AG04450 (cell line): ENCODE data around the gene TREH. TPM values are rescaled to one million over a fixed set of nuclear protein-coding genes. Genes with fewer than 3 reads are reported as not detected.

Experiments
- CTCF ChIA-PET: fragments of 300-600, 350-600 bp; formaldehyde crosslinking; extraction: SDS; loops from one replicate; lab custom pipeline; 2022; ENCODE audit warnings: antibody characterized with exemption, inconsistent platforms; lab: Charles Lee
- POLR2A ChIA-PET: fragments of 350-600 bp; formaldehyde crosslinking; extraction: SDS; loops from one replicate; lab custom pipeline; 2021; ENCODE audit warnings: antibody characterized with exemption, inconsistent platforms; lab: Yijun Ruan, JAX
- DNase-seq: peaks from one replicate; pipeline ENCODE4 v3.0.0-alpha.2; 2011; ENCODE audit warnings: low read depth, low spot score
- H3K27ac ChIP-seq: one replicate; pipeline ENCODE4 v1.5.1; 2012; ENCODE audit warnings: low read depth, low read length, control low read depth
- H3K27me3 ChIP-seq: one replicate; pipeline ENCODE4 v1.6.0; 2012; ENCODE audit warnings: low read length; ENCODE audit not compliant: control insufficient read depth, insufficient read depth
- H3K4me3 ChIP-seq: 2 replicates; pipeline ENCODE4 v1.5.1; 2011; ENCODE audit warnings: mild to moderate bottlenecking, low read depth, low read length, control low read depth
- H3K9me3 ChIP-seq: 2 replicates; pipeline ENCODE4 v1.5.1; 2012; ENCODE audit warnings: low read length; ENCODE audit not compliant: control insufficient read depth, insufficient read depth
- polyA plus RNA-seq: library from polyadenylated mRNA; depleted of rRNA; stranded (reverse); fragments of >200 nt; gene quantifications from 2 replicates; pipeline ENCODE4 v1.2.3, GENCODE V29; 2011
- TF ChIP-seq, protein P1 (sequence below): IDR thresholded peaks from 2 replicates; pipeline ENCODE4 v1.5.1; 2011; ENCODE audit warnings: low read depth, low read length, control low read depth, inconsistent platforms

TREH gene
- polyA plus RNA-seq, 1 experiment, result not detected

DNA sequence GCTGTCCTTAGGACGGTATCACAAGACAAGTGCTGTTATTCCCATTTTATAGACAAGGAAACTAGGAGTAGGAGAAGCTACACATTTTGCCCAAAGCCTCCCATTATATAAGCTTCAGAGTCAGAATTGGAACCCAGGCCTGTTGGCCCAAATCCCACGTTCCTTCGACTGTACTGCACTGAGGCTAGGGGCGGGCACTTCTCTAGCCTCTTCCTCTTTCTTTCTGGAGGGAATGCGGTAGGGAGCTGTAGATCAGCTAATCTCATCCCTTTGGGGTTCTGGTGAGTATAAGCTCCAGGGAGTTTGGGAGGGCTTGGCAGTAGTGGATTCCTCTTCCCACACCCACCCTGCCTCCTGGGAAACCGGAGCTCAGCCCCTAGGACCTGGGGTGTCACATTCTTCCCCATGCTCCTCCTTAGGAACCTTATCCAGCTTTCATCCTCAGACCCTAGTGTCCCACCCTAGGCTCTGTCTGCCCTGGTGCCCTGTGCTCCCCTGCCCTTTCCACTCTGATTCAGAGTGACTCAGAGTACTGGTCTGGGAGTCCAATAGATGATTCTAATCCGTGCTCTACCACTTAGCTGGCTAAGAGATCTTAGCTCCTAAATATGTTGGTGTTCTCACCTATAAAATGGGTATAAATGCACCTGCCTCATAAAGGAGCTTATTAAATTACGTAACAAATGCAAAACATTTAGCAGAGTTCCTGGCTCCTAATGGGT lies 42.7 kb downstream of the TREH start:
- Histone ChIP-seq H3K27me3 (no peaks in the 10 kb centered on the region), H3K9me3 (no peaks in the 10 kb centered on the region; the same call in 1 of the 2 replicates), H3K27ac (no peak overlapping the region), H3K4me3 (no peak overlapping the region)
- TF ChIP-seq, protein P1, sequence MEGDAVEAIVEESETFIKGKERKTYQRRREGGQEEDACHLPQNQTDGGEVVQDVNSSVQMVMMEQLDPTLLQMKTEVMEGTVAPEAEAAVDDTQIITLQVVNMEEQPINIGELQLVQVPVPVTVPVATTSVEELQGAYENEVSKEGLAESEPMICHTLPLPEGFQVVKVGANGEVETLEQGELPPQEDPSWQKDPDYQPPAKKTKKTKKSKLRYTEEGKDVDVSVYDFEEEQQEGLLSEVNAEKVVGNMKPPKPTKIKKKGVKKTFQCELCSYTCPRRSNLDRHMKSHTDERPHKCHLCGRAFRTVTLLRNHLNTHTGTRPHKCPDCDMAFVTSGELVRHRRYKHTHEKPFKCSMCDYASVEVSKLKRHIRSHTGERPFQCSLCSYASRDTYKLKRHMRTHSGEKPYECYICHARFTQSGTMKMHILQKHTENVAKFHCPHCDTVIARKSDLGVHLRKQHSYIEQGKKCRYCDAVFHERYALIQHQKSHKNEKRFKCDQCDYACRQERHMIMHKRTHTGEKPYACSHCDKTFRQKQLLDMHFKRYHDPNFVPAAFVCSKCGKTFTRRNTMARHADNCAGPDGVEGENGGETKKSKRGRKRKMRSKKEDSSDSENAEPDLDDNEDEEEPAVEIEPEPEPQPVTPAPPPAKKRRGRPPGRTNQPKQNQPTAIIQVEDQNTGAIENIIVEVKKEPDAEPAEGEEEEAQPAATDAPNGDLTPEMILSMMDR, result no peak
- DNase-seq, result no peak
- CTCF ChIA-PET, result interaction anchor here (0.6 to 3.2 kb wide), 7 partner anchors 10 to 292 kb away, joined by 3 to 11 read pairs (median 4); no protein-coding TSS in a partner anchor
- POLR2A ChIA-PET, result interaction anchor here (1.1 to 6.8 kb wide), 3 partner anchors 16 to 31 kb away, joined by 3 to 54 read pairs (median 6); no protein-coding TSS in a partner anchor

DNA sequence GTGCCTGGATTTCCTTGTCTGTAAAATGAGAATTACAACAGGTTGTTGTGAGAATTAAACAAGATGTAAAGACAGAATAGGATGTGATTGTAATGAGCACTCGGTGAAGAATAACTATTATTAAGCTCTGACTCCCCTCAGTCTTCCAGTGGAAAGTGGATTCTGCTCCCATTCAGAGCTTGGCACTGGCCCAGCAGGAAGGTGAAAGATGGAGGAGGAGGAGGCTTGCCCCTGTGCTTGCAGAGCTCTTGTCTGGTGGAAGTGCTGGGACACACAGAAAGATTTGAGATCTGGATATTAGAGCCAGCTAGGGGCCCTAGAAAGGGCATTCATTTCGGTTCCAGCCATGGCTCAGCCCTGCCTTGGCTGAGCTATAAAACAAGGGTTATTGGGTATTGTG lies 43.8 kb downstream of the TREH start:
- no peak for DNase-seq
- Histone ChIP-seq H3K9me3 (no peaks in the 10 kb centered on the region; the same call in 1 of the 2 replicates), H3K27ac (no peak overlapping the region), H3K4me3 (no peak overlapping the region), H3K27me3 (no peaks in the 10 kb centered on the region)
- TF ChIP-seq, protein P1, result no peak
- POLR2A ChIA-PET, result interaction anchor here (0.7 to 6.8 kb wide), 3 partner anchors 10 to 27 kb away, joined by 3 to 54 read pairs (median 6); no protein-coding TSS in a partner anchor
- CTCF ChIA-PET, result interaction anchor here (0.9 to 3.2 kb wide), 5 partner anchors 23 to 293 kb away, joined by 3 to 11 read pairs (median 5); no protein-coding TSS in a partner anchor

DNA sequence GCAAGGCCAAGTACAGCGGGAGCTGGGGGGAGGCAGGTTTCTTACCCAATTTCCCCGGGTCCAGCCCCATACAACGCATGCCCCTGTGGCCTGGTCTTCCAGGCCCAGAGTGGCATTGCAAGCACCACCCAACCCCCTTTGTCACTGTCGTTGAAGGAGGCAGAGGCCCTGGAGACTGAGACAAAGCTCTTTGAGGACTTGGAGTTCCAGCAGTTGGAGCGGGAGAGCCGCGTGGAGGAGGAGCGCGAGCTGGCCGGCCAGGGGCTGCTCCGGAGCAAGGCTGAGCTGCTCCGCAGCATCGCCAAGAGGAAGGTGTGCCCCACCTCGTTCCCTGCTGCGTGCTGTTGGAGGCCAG lies 44.2 kb downstream of the TREH start:
- POLR2A ChIA-PET, result interaction anchor here (0.7 to 6.8 kb wide), 4 partner anchors 9 to 27 kb away, joined by 3 to 54 read pairs (median 5); no protein-coding TSS in a partner anchor
- no peaks in the 10 kb centered on the region; the same call in 1 of the 2 replicates for H3K9me3 ChIP-seq
- no peaks in the 10 kb centered on the region for H3K27me3 ChIP-seq
- no peak overlapping the region for H3K4me3 ChIP-seq
- no peak for DNase-seq
- CTCF ChIA-PET, result interaction anchor here (0.9 to 3.2 kb wide), 4 partner anchors 25 to 294 kb away, joined by 4 to 11 read pairs (median 6); no protein-coding TSS in a partner anchor
- peak overlapping the region; percentile 21 for H3K27ac ChIP-seq
- TF ChIP-seq, protein P1, result no peak

DNA sequence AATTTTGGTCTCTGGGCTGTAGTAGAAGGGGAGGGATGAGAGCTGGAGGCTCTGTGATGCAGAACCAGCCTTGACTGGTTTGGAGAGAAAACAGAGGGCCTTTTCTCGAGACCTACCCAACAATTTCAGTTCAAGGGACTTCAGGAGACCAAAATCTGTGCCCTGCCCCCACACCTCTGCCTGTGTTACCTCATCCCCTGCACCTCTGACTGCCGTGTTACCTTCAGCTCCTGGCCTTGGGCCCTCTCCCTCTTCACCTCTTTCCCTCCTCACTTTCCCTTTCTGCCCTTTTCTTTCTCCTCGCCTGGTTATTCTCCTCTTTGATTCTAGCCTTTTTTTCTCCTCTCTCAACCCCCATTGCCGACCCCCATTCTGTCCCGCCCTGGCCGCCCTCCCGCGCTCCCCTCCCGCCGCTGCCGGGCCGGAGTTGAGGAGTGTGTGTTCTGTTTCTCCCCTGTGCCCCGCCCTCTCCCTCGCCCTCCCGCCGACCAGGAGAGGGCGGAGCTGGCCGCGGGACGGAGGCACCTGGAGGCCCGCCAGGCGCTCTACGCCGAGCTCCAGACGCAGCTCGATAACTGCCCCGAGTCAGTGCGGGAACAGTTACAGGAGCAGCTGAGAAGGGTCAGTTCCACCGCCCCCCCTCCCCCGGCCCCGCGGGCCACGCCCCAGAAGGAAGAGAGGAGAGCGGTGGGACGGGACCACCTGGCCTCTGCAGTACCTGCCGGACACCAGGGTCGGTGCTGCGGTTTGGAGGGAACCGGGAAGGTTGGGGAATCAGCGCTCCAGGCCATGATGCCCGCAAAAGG lies 44.8 kb downstream of the TREH start:
- H3K9me3 ChIP-seq, result no peaks in the 10 kb centered on the region; the same call in 1 of the 2 replicates
- H3K27ac ChIP-seq, result peak overlapping the region; percentile 21
- H3K27me3 ChIP-seq, result no peaks in the 10 kb centered on the region
- DNase-seq, result no peak
- TF ChIP-seq, protein P1, result no peak
- H3K4me3 ChIP-seq, result no peak overlapping the region
- ChIA-PET CTCF (interaction anchor here (0.6 to 3.2 kb wide), 5 partner anchors 20 to 721 kb away, joined by 3 to 11 read pairs (median 5); no protein-coding TSS in a partner anchor), POLR2A (interaction anchor here (0.7 to 6.8 kb wide), 3 partner anchors 9 to 26 kb away, joined by 3 to 54 read pairs (median 4); no protein-coding TSS in a partner anchor)
